AG10803 (cell line): ENCODE measurements around the gene TNS3.

Experiments used
- DNase-seq: peaks from one replicate; pipeline ENCODE4 v3.0.0; 2010; ENCODE audit warnings: low read depth
- H3K4me3 ChIP-seq: 2 replicates; pipeline ENCODE4 v1.5.1; 2011; ENCODE audit warnings: mild to moderate bottlenecking, low read length, control low read depth
- TF ChIP-seq, protein P1 (sequence below): conservative IDR thresholded peaks from 2 replicates; pipeline ENCODE4 v1.5.1; 2011; ENCODE audit warnings: mild to moderate bottlenecking, low read length, control low read depth, inconsistent platforms

The TNS3 gene

DNA sequence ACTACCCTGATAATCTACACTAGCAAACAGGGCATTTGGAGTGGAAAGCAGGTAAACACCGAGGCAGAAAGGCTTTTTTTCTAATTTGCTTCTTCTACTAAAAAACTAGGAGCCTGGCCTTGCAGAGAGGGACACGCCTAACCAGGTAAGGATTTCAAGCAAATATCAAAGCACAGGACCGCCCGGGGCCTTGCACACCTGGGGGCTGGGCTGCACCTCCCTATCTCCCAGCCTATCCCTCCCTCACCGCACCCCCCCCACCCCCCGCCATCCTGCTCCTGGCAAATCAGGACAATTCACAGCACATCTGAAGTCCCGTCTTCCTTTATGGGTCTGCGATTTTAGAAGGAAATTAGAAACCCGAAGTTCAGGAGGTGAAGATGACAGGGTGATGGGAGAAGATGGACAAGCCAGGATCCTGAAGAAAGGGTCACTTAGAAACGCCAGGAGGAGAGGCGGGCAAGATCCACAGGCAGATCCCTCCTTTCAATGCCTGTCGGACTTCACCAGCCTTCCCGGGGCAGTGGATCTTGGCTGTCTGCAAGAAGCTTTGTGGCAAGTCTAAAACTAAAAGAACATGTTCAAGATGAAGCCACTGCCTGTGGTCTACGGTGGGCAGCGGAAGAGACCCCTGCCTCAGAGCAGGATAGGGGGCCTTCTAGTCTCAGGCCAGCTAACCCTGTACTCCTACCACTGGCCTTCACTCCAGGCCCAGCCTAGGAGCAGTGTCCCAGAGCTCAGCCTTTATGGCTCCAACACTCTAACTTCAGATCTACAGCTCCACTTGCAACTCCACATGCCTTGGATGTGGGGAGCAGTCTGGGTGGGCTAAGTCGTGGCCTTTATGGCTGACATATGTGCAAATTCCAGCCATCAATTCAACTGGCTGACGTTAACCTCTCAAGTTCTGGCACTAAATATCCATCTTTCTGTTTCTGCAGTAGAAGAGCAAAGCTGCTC lies 43.9 kb downstream of the TNS3 start:
- DNase-seq: no peak
- TF ChIP-seq, protein P1, sequence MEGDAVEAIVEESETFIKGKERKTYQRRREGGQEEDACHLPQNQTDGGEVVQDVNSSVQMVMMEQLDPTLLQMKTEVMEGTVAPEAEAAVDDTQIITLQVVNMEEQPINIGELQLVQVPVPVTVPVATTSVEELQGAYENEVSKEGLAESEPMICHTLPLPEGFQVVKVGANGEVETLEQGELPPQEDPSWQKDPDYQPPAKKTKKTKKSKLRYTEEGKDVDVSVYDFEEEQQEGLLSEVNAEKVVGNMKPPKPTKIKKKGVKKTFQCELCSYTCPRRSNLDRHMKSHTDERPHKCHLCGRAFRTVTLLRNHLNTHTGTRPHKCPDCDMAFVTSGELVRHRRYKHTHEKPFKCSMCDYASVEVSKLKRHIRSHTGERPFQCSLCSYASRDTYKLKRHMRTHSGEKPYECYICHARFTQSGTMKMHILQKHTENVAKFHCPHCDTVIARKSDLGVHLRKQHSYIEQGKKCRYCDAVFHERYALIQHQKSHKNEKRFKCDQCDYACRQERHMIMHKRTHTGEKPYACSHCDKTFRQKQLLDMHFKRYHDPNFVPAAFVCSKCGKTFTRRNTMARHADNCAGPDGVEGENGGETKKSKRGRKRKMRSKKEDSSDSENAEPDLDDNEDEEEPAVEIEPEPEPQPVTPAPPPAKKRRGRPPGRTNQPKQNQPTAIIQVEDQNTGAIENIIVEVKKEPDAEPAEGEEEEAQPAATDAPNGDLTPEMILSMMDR: no peak

DNA sequence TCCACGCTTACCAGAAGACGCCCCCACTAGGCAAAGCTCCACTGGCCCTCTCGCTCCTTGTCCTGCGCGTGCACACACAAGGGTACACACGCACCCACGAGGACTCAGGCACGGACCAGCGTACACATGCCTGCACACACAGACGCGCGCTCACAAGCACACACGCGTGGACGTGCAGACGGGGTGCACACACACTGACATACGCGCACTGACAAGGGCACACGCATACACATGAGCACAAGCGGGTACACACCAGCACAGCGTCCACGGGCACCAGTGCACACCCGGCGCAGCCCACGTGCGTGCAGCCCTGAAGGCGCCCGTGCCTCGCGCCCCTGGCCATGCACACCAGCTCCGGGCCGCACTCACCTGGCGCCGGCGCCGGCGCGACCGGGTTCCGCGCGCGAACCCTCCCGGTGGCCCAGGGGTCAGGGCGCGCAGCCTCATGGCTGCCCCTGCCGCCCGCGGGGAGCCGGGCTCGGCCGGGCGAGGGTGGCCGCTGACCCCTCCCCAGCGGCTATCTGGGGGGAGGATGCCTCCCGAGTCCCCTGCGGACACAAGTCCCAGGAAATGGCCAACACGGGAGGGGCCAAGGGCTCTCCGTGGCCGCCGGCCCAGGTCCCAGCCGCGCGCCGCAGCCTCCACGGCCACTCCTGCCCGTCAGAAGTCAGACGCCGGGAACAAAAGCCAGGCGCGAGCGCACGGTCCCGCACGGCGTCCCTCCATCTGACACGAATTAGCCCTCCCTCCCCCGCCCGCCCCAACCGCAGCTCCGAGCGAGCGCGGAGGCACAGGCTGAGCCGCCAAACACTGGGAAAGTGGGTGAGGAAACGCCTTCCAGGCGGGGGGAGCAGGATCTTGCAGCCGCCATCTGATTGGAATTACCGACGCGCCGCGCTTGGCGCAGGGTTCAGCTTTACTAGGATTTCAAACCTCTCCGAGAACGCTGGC lies 45.0 kb downstream of the TNS3 start:
- DNase-seq: peak; percentile 90
- TF ChIP-seq, protein P1: no peak
- H3K4me3 ChIP-seq: peak overlapping the region; percentile 57

More for the DNA sequence above, 43.9 kb downstream of the TNS3 start:
- H3K4me3 ChIP-seq: peak overlapping the region; percentile 55

DNA sequence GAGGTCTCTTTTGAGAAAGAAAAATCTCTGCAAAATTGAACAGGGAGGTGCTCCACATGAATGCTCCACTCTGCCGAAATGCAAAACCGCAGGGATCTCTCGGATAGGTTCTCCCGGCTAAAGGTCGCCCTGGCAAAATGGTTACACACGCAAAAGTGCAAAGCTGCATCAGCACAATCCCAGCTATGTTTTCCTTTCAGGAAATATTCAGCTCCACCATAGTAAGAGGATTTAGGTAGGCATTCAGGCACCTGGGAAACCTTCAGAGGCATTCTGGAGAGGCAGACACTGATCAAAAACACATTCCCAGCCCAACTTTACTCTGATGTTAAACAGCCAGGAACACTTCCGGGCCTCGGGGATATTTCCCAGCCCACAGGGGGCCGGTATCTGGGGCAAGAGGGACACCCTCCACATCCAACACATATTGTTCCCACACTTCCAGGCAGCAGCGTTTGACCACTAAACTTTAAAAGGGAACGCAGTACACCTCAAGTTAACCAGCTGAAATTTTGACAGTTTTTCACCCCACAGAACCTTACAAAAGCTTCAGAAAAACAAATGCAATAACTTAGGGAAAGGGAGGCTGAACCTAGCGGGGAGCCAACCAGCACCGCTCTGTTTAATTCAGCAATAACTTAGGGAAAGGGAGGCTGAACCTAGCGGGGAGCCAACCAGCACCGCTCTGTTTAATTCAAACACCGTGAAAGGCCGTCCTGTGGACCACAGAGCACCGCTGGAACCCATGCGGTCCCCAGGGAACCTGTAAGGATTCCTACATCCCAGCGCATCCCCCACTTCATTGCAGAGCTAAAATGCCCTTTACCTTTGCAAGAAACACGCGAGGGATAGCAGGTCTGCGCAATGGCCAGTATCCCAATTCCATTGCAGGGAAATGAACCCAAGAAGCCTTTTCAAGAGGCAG lies 45.9 kb downstream of the TNS3 start:
- DNase-seq: no peak
- H3K4me3 ChIP-seq: peak overlapping the region; percentile 57
- TF ChIP-seq, protein P1: no peak

DNA sequence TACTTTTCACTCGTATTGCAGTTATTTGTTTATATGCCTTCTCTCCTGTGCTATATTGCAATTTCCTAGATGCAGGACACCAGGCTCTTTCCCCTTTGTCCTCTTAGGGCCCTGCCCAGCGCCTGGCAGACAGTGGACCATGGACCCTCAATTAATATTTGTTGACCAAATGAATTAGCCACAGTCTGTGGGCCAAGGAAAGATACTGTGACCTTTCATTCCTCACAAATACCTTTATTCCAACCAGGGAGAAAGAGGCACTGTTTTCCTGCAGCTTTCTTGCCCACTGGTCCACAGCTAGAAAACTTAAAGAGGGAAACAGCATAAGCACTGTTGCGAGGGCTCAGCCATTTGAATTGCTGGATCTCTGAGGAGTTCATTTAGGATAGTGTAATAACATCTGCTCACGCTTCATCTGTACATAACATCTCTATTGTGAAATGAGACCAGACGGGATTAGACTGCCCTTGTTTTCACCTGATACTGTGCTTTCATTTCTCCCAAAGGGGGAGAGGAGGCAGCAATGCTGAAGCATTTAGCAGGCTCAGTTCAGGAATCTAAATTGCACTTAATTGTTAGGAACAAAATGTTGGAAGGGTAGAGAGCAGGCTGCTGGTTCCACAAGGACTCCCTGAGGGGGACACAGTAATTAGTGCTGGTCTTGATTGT lies 46.7 kb downstream of the TNS3 start:
- TF ChIP-seq, protein P1: no peak; the same call in 1 of the 2 replicates
- peak; percentile 62 for DNase-seq
- H3K4me3 ChIP-seq: no peak overlapping the region; the same call in 1 of the 2 replicates

DNA sequence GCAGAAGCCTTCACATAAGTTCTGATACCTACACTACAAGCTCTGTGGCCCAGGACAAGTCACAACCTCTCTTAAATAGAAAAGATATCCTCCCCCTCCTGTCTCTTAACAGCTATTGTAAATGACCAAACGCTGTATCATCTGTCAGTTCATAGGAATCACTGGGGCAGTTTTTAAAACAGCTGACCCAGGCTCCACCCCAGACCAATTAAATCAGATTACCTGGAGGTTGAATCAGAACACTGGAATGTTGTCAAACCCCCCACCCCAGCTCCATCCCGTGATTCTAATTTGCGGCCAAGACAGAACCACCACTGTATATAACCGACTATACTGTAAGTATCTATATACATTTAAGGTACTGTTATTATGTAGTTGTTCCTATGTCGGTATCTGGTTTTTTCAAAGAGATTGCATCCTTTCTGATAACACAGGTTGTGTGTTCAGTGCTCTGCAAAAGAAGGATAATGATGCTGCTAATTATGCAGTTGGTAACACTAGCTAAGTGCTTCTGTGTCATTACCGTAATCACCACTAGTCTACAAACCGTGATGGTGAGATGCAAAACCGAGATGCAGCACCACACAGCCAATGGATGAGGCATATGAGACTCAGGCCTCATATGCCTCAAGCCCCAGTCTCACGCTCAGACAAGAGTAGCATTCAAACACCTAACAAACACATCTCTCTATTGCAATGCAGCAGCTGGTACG lies 47.4 kb downstream of the TNS3 start:
- TF ChIP-seq, protein P1: 0 out of 2 replicates have a peak, but pooled peaks have one; percentile 7
- DNase-seq: no peak
- no peak overlapping the region for H3K4me3 ChIP-seq
